AG09319 (cell line): ENCODE data around the gene MFRP.

Experiments
- DNase-seq: peaks from one replicate; pipeline ENCODE4 v3.0.0-alpha.2; 2010; ENCODE audit warnings: low read depth; ENCODE audit errors: extremely low read depth
- CTCF ChIP-seq: IDR thresholded peaks from 2 replicates; pipeline ENCODE4 v1.5.1; 2011; ENCODE audit warnings: low read depth, mild to moderate bottlenecking, inconsistent platforms, low read length, moderate library complexity

MFRP gene

GRCh38 chr11:119371778-119372182 is 25.3 kb upstream of the MFRP start:
- no peak for TF ChIP-seq CTCF
- no peak for DNase-seq

GRCh38 chr11:119371067-119371601 is 24.6 kb upstream of the MFRP start:
- DNase-seq, result no peak
- TF ChIP-seq CTCF, result no peak

DNA sequence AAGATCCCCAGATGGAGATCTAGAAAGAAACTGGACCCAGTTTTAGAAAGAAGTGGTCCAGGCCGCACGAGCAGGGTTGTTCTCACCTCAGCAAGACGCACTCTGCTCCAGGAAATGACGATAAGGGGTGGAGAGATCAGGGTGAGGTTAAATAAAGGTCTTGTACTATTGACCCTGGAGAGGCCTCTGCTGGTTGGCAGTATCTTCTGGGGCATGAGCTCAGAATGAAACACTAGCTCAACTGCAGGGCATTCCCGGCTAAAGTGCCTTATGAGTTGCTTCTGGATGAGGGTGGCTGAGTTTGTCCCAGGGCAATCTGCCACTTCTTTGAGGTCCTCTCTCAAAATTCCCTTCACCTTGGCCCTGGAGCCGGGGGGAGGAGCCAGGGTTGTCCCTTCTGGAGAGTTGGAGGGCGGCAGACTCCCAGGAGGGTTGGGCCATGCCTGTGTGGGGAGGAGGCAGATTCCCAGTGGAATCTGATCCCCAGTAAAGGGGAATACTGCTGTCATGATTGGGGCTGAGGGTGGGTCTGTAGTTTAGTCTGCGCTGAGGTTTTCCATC is 24.1 kb upstream of the MFRP start:
- no peak for TF ChIP-seq CTCF
- no peak for DNase-seq

DNA sequence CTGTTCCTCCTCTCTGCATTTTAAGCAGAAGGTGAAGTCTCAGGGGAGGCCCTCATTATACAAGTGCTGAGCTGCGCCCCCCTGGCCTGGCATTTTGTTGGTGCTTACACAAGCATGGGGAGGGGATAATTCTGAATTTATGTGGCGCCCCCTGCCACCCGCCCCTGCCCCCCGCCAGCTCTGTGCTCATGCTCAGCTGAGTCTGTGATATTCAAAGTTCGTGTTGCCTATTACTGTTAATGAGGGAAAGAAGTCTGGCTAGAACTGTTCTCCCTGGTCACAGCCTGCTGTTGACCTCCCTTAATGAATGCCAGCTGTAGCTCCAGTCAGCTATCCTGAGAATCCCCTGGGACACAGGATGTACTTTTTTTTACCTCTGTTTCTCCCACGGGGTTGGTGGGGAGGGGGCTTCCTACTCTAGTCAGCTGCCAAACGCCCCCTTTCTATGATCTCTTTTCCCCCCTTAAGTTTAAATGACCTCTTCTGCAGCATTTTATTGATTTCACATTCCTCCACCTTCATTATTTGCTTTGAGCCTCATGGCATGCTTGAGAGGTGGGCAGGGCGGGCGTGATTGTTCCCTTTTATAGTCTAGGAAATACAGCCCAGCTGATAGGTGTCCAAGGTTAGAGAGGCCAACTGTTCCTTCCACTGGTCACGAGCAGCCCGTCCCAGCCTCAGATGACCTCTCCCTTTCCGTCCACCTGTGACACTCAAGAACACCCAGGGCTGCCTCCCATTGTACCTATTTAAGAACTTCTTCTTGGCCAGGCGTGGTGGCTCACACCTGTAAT is 22.8 kb upstream of the MFRP start:
- no peak for TF ChIP-seq CTCF

GRCh38 chr11:119368121-119369034 is 21.9 kb upstream of the MFRP start:
- TF ChIP-seq CTCF, result no peak

More for the DNA sequence above, 22.8 kb upstream of the MFRP start:
- no peak for DNase-seq

GRCh38 chr11:119367661-119368120 is 21.2 kb upstream of the MFRP start:
- TF ChIP-seq CTCF, result no peak
- no peak for DNase-seq

More at GRCh38 chr11:119368121-119369034, 21.9 kb upstream of the MFRP start:
- no peak for DNase-seq
